Testis (tissue), 2 donors: Measurements from ENCODE around the gene HDHD3.
A peak's percentile ranks its signal among the peaks of the same experiment; 100 is the strongest.

Experiments
- POLR2A ChIP-seq: fragments of 450-650 bp; IDR thresholded peaks from one replicate; pipeline ENCODE4 v1.6.1; 2017; ENCODE audit warnings: antibody characterized with exemption, mild to moderate bottlenecking, moderate library complexity
- TF ChIP-seq, protein P1 (sequence below), 3 experiments: fragments of 450-650 bp in 2 of 3; fragments of 200-600 bp in 1 of 3; sonication (generic) in 1 of 3; IDR thresholded peaks; one replicate each; pipeline ENCODE4 v1.5.1; 2016 to 2019; ENCODE audit warnings: antibody characterized with exemption in 3 of 3, mild to moderate bottlenecking in 2 of 3, moderate library complexity in 1 of 3

DNA sequence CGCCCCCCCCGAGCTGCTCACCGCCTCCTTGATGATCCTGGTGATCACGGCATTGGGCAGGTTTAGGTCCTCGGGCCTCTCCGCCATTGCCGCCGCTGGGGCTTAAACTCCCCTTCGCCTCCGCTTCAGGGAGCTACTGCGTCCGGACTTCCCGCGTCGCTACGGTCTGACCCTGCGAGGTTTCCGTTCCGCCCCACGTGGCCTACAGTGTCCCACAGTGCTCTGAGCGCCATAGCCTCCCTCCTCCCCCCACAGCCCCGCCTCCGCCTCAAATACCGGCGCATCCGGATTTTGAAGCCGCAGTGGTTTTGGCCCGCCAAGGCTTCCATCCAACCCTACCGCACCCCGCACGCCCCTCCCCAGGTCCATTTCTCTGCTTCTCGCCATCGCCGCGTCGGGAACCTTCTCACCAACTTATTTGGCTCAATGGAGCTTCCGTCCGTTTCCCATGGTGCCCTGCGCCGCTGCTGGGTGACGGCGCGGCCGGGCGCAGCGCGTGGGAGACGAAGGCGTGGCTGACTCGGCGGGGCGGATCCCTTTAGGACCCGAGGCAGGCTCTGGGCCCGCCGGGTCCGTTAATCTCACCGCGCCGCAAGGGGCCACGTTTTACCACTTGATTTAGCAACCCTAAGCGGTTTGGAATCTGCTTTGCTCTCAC lies 33.5 kb upstream of the HDHD3 start, which contains the start of the genes C9orf43 and POLE3:
- TF ChIP-seq, protein P1, sequence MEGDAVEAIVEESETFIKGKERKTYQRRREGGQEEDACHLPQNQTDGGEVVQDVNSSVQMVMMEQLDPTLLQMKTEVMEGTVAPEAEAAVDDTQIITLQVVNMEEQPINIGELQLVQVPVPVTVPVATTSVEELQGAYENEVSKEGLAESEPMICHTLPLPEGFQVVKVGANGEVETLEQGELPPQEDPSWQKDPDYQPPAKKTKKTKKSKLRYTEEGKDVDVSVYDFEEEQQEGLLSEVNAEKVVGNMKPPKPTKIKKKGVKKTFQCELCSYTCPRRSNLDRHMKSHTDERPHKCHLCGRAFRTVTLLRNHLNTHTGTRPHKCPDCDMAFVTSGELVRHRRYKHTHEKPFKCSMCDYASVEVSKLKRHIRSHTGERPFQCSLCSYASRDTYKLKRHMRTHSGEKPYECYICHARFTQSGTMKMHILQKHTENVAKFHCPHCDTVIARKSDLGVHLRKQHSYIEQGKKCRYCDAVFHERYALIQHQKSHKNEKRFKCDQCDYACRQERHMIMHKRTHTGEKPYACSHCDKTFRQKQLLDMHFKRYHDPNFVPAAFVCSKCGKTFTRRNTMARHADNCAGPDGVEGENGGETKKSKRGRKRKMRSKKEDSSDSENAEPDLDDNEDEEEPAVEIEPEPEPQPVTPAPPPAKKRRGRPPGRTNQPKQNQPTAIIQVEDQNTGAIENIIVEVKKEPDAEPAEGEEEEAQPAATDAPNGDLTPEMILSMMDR (IDR thresholded peaks at IDR 0.05): peak in 2 of 3 experiments; percentile 25 to 50
- TF ChIP-seq POLR2A: peak; percentile 63
